EH (cell line): Measurements from ENCODE around the gene LARGE2.
A peak's percentile ranks its signal among the peaks of the same experiment; 100 is the strongest.
"Not testable (repeated sequence)": the region's sequence is repeated elsewhere in the genome, so short reads cannot be mapped to it uniquely, and the experiment has no call there.

ENCODE experiments used
- DNase-seq: peaks from one replicate; pipeline ENCODE4 v3.0.0-alpha.2; 2015; ENCODE audit warnings: low read depth

LARGE2 gene

GRCh38 chr11:45896422-45896984, 26.0 kb upstream of the LARGE2 start:
- no peak for DNase-seq

- no peak for DNase-seq
These were observed 24.9 kb upstream of the LARGE2 start for GRCh38 chr11:45897556-45897955.

GRCh38 chr11:45899086-45899447, 23.4 kb upstream of the LARGE2 start:
- no peak for DNase-seq

GRCh38 chr11:45899448-45900174, 22.8 kb upstream of the LARGE2 start:
- peak; percentile 89 for DNase-seq

- peak; percentile 12 for DNase-seq
These were observed 22.2 kb upstream of the LARGE2 start for GRCh38 chr11:45900175-45900800.

GRCh38 chr11:45900916-45901617, 21.4 kb upstream of the LARGE2 start:
- no peak for DNase-seq

GRCh38 chr11:45901626-45902025, 20.8 kb upstream of the LARGE2 start:
- no peak for DNase-seq

GRCh38 chr11:45902452-45903380, 19.7 kb upstream of the LARGE2 start:
- DNase-seq: no peak

GRCh38 chr11:45904309-45904915, 18.0 kb upstream of the LARGE2 start:
- DNase-seq: no peak

- no peak for DNase-seq
These were observed 17.4 kb upstream of the LARGE2 start for GRCh38 chr11:45905095-45905494.

- DNase-seq: not testable (repeated sequence)
These were observed 16.9 kb upstream of the LARGE2 start for GRCh38 chr11:45905576-45905975.

- no peak for DNase-seq
These were observed 16.3 kb upstream of the LARGE2 start for GRCh38 chr11:45906096-45906682.

GRCh38 chr11:45906965-45907611, 15.4 kb upstream of the LARGE2 start, which contains the start of gene FREY1:
FREY1 (minus strand) TSS chr11:45907271; CDS start chr11:45907245, 26 bp downstream.
- DNase-seq: no peak

GRCh38 chr11:45907911-45908370, 14.5 kb upstream of the LARGE2 start:
- DNase-seq: no peak

GRCh38 chr11:45909594-45910475, 12.6 kb upstream of the LARGE2 start:
- DNase-seq: no peak

GRCh38 chr11:45910623-45911022, 11.8 kb upstream of the LARGE2 start:
- DNase-seq: no peak

GRCh38 chr11:45913514-45913913, 8.9 kb upstream of the LARGE2 start:
- no peak for DNase-seq

GRCh38 chr11:45913942-45914635, 8.4 kb upstream of the LARGE2 start:
- no peak for DNase-seq

- DNase-seq: no peak
These were observed 7.0 kb upstream of the LARGE2 start for GRCh38 chr11:45915446-45915845.
